ENCODE data around the gene CALD1.

Gene CALD1

GRCh38 chr7:134928554-134928953 is 149.1 kb downstream of the CALD1 start:
- Histone ChIP-seq H2AFZ (ENCODE audit: low read depth, low read length, severe bottlenecking) (no peak overlapping the region), H3K79me2 (ENCODE audit: insufficient read depth, low read length) (no peaks in the 10 kb centered on the region), H3K27ac (ENCODE audit: low read depth, low read length) (no peak overlapping the region)

GRCh38 chr7:134931487-134931886 is 152.1 kb downstream of the CALD1 start:
- no peaks in the 10 kb centered on the region for H3K9me3 ChIP-seq (ENCODE audit: insufficient read depth, low read length)
- TF ChIP-seq EZH2phosphoT487 (conservative IDR thresholded peaks at IDR 0.05; ENCODE audit: low read length), result no peak
- no peak for TF ChIP-seq CTCF (IDR thresholded peaks at IDR 0.05; ENCODE audit: insufficient read depth, low read length, poor library complexity, severe bottlenecking)
- no peaks in the 10 kb centered on the region for H3K9me2 ChIP-seq (replicated peaks; ENCODE audit: insufficient read depth, low read length)
- H3K36me3 ChIP-seq (ENCODE audit: low read length), result no peaks in the 10 kb centered on the region
- H3K4me3 ChIP-seq (ENCODE audit: insufficient read depth, low read length, poor library complexity, severe bottlenecking), result no peak overlapping the region
- no peak overlapping the region for H3K9ac ChIP-seq (ENCODE audit: low read length)
- no peaks in the 10 kb centered on the region for H3K27me3 ChIP-seq (ENCODE audit: low read length)
- H2AFZ ChIP-seq (ENCODE audit: low read depth, low read length, severe bottlenecking), result no peak overlapping the region
- no peak overlapping the region for H3K4me2 ChIP-seq (ENCODE audit: low read depth, low read length, poor library complexity, severe bottlenecking)
- H3F3A ChIP-seq (ENCODE audit: insufficient read depth), result no peaks in the 10 kb centered on the region
- H3K79me2 ChIP-seq (ENCODE audit: insufficient read depth, low read length), result no peaks in the 10 kb centered on the region
- no peaks in the 10 kb centered on the region for H4K20me1 ChIP-seq (ENCODE audit: low read depth, low read length)
- H3K27ac ChIP-seq (ENCODE audit: low read depth, low read length), result no peak overlapping the region

More at GRCh38 chr7:134928554-134928953, 149.1 kb downstream of the CALD1 start:
- Histone ChIP-seq H3K36me3 (ENCODE audit: low read length) (no peaks in the 10 kb centered on the region), H4K20me1 (ENCODE audit: low read depth, low read length) (no peaks in the 10 kb centered on the region), H3K9me2 (replicated peaks; ENCODE audit: insufficient read depth, low read length) (no peaks in the 10 kb centered on the region), H3K4me3 (ENCODE audit: insufficient read depth, low read length, poor library complexity, severe bottlenecking) (no peak overlapping the region), H3K9me3 (ENCODE audit: insufficient read depth, low read length) (no peaks in the 10 kb centered on the region), H3K9ac (ENCODE audit: low read length) (no peak overlapping the region), H3F3A (ENCODE audit: insufficient read depth) (no peaks in the 10 kb centered on the region), H3K4me2 (ENCODE audit: low read depth, low read length, poor library complexity, severe bottlenecking) (no peak overlapping the region), H3K27me3 (ENCODE audit: low read length) (no peaks in the 10 kb centered on the region)
- TF ChIP-seq EZH2phosphoT487 (conservative IDR thresholded peaks at IDR 0.05; ENCODE audit: low read length), result no peak
- TF ChIP-seq CTCF (IDR thresholded peaks at IDR 0.05; ENCODE audit: insufficient read depth, low read length, poor library complexity, severe bottlenecking), result no peak

- H3K9ac ChIP-seq (ENCODE audit: low read length), result peak overlapping the region; percentile 25; the same call in 1 of the 2 replicates
- no peaks in the 10 kb centered on the region for H3F3A ChIP-seq (ENCODE audit: insufficient read depth)
- H3K9me3 ChIP-seq (ENCODE audit: insufficient read depth, low read length), result no peaks in the 10 kb centered on the region
- H3K4me2 ChIP-seq (ENCODE audit: low read depth, low read length, poor library complexity, severe bottlenecking), result peak overlapping the region; percentile 65
- no peaks in the 10 kb centered on the region for H3K79me2 ChIP-seq (ENCODE audit: insufficient read depth, low read length)
- no peaks in the 10 kb centered on the region for H3K36me3 ChIP-seq (ENCODE audit: low read length)
- H4K20me1 ChIP-seq (ENCODE audit: low read depth, low read length), result no peaks in the 10 kb centered on the region
- H2AFZ ChIP-seq (ENCODE audit: low read depth, low read length, severe bottlenecking), result peak overlapping the region; percentile 84
- H3K27ac ChIP-seq (ENCODE audit: low read depth, low read length), result no peak overlapping the region
- TF ChIP-seq CTCF (IDR thresholded peaks at IDR 0.05; ENCODE audit: insufficient read depth, low read length, poor library complexity, severe bottlenecking) (no peak), EZH2phosphoT487 (conservative IDR thresholded peaks at IDR 0.05; ENCODE audit: low read length) (no peak)
- H3K4me3 ChIP-seq (ENCODE audit: insufficient read depth, low read length, poor library complexity, severe bottlenecking), result peak overlapping the region; percentile 15
- H3K9me2 ChIP-seq (replicated peaks; ENCODE audit: insufficient read depth, low read length), result no peaks in the 10 kb centered on the region
- no peaks in the 10 kb centered on the region for H3K27me3 ChIP-seq (ENCODE audit: low read length)
Measured at GRCh38 chr7:134932707-134933370, 153.4 kb downstream of the CALD1 start.

Measured in SU-DHL-6 (cell line).